Spleen (tissue), 7 donors: ENCODE measurements around the gene MPO.

Source experiments
- CTCF ChIP-seq, 11 experiments: fragments of 200-600 bp in 7 of 11; fragments of 450-650 bp in 4 of 11; sonication (generic) in 4 of 11; IDR thresholded peaks in 8 of 11; conservative IDR thresholded peaks in 3 of 11; 1 replicate in 7 of 11; 2 replicates in 4 of 11; pipeline versions ENCODE4 v1.4.0 to v1.8.0; 2016 to 2021; ENCODE audit warnings: antibody characterized with exemption in 11 of 11, inconsistent platforms in 4 of 11, mild to moderate bottlenecking in 1 of 11
- POLR2A ChIP-seq, 3 donors: fragments of 450-650 bp; IDR thresholded peaks; one replicate each; pipeline ENCODE4 v1.5.1; 2017; ENCODE audit warnings: antibody characterized with exemption in 3 of 3, mild to moderate bottlenecking in 1 of 3
- POLR2AphosphoS5 ChIP-seq, 3 donors: sonication (generic); formaldehyde crosslinking; IDR thresholded peaks; one replicate each; pipeline ENCODE4 v1.5.1; 2017; ENCODE audit warnings: antibody characterized with exemption in 3 of 3
- donor health status: DM: no; HTN: no; CAD: no; lungs with moderate emphysema.
- donor health status: DM: no; HTN: no; CAD: no.
- donor health status: DM: no; HTN: no; CAD: no.

- TF ChIP-seq POLR2A (IDR thresholded peaks at IDR 0.05) (no peak), POLR2AphosphoS5 (IDR thresholded peaks at IDR 0.05) (no peak), CTCF (IDR thresholded peaks at IDR 0.05 in 8 of 11, conservative IDR thresholded peaks at IDR 0.05 in 3 of 11) (no peak)
Measured at GRCh38 chr17:58276423-58276822, 4.3 kb downstream of the MPO start.
